HG03571 (cell line): ENCODE results near the gene LIPA.
"Not testable (repeated sequence)": the region's sequence is repeated elsewhere in the genome, so short reads cannot be mapped to it uniquely, and the experiment has no call there.

ENCODE experiments used
- ATAC-seq: cut with Tn5 transposase; IDR thresholded peaks from one replicate; pipeline ENCODE4 v1.9.1; 2021; ENCODE audit not compliant: unreplicated experiment

Gene LIPA

GRCh38 chr10:89171263-89171872 lies 80.2 kb downstream of the LIPA start:
- no peak for ATAC-seq

- not testable (repeated sequence) for ATAC-seq
These were observed 83.1 kb downstream of the LIPA start for GRCh38 chr10:89168354-89168900.

GRCh38 chr10:89167915-89168314 lies 83.7 kb downstream of the LIPA start:
- ATAC-seq = no peak

- ATAC-seq = no peak
These were observed 85.7 kb downstream of the LIPA start for GRCh38 chr10:89165923-89166322.

- ATAC-seq = no peak
These were observed 86.7 kb downstream of the LIPA start for GRCh38 chr10:89164920-89165319.

- peak; percentile 27 for ATAC-seq
These were observed 87.5 kb downstream of the LIPA start for GRCh38 chr10:89164080-89164479.
